Endothelial cell of hepatic sinusoid (primary cell): Measurements from ENCODE around the gene SLC25A34.

Experiments
- in situ Hi-C: cut with HindIII; loops from 2 replicates; pipeline ENCODE4 v1.10.0; 2017; ENCODE audit warnings: low sequenced_read_pairs

Gene SLC25A34

GRCh38 chr1:15712168-15712567 lies 23.9 kb upstream of the SLC25A34 start:
- in situ Hi-C loops: no loop called here

- in situ Hi-C loops: no loop called here
These were observed 21.5 kb upstream of the SLC25A34 start for GRCh38 chr1:15714406-15715136.

- in situ Hi-C loops: no loop called here
These were observed 18.5 kb upstream of the SLC25A34 start for GRCh38 chr1:15717418-15718125.

GRCh38 chr1:15718199-15718601 lies 17.9 kb upstream of the SLC25A34 start:
- in situ Hi-C loops: no loop called here

- in situ Hi-C loops: loop anchor here (5.0 kb wide), 1 partner anchor 117 kb away; no protein-coding TSS in a partner anchor
These were observed 16.5 kb upstream of the SLC25A34 start for GRCh38 chr1:15719381-15720120.

- in situ Hi-C loops: loop anchor here (5.0 kb wide), 1 partner anchor 119 kb away; no protein-coding TSS in a partner anchor
These were observed 15.2 kb upstream of the SLC25A34 start for GRCh38 chr1:15720861-15721260.

- in situ Hi-C loops: loop anchor here (5.0 kb wide), 1 partner anchor 120 kb away; no protein-coding TSS in a partner anchor
These were observed 13.6 kb upstream of the SLC25A34 start for GRCh38 chr1:15722411-15722810.

GRCh38 chr1:15722836-15723532 lies 13.1 kb upstream of the SLC25A34 start:
- in situ Hi-C loops: loop anchor here (5.0 kb wide), 1 partner anchor 121 kb away; no protein-coding TSS in a partner anchor

- in situ Hi-C loops: loop anchor here (5.0 kb wide), 1 partner anchor 121 kb away; no protein-coding TSS in a partner anchor
These were observed 12.3 kb upstream of the SLC25A34 start for GRCh38 chr1:15723631-15724246.

GRCh38 chr1:15724949-15725880 lies 10.8 kb upstream of the SLC25A34 start:
- in situ Hi-C loops: loop anchor here (5.0 kb wide), 1 partner anchor 123 kb away; no protein-coding TSS in a partner anchor

GRCh38 chr1:15726508-15726907 lies 9.6 kb upstream of the SLC25A34 start:
- in situ Hi-C loops: no loop called here

- in situ Hi-C loops: no loop called here
These were observed 9.0 kb upstream of the SLC25A34 start for GRCh38 chr1:15727021-15727420.

- in situ Hi-C loops: no loop called here
These were observed 8.6 kb upstream of the SLC25A34 start for GRCh38 chr1:15727424-15727823.

- in situ Hi-C loops: no loop called here
These were observed 8.1 kb upstream of the SLC25A34 start for GRCh38 chr1:15727866-15728534.

GRCh38 chr1:15728937-15729657 lies 7.0 kb upstream of the SLC25A34 start:
- in situ Hi-C loops: no loop called here

GRCh38 chr1:15730423-15730822 lies 5.6 kb upstream of the SLC25A34 start:
- in situ Hi-C loops: loop anchor here (5.0 kb wide), 1 partner anchor 78 kb away; no protein-coding TSS in a partner anchor

GRCh38 chr1:15730936-15731335 lies 5.1 kb upstream of the SLC25A34 start:
- in situ Hi-C loops: loop anchor here (5.0 kb wide), 1 partner anchor 79 kb away; no protein-coding TSS in a partner anchor
